GM21528 (cell line): Measurements from ENCODE around the gene BST1.

ENCODE experiments used
- ATAC-seq: cut with Tn5 transposase; IDR thresholded peaks from one replicate; pipeline ENCODE4 v1.9.1; 2021; ENCODE audit warnings: mild to moderate bottlenecking, moderate library complexity; ENCODE audit not compliant: unreplicated experiment, low FRiP score

BST1 gene

GRCh38 chr4:15675356-15675755 lies 27.5 kb upstream of the BST1 start:
- no peak for ATAC-seq

GRCh38 chr4:15676039-15676438 lies 26.8 kb upstream of the BST1 start:
- no peak for ATAC-seq

DNA sequence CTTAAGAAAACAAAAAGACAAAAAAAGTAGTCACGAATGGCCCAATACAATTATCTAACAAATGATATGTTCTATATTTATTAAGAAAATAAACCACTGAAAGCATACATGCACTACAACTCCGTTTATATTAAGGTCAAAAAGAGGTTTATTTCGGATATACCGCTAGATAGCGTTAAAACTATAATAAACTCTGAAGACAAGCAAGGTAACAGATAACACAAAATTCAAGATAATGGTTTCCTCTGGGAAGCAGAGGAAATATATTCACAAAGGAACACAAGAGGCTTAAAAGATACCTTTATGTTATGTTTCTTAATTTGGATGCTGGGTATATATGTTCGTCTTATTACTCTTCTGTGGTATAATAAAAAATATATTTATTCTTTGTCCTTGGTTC lies 26.0 kb upstream of the BST1 start:
- no peak for ATAC-seq

- ATAC-seq = no peak
These were observed 25.3 kb upstream of the BST1 start for GRCh38 chr4:15677507-15677988.

DNA sequence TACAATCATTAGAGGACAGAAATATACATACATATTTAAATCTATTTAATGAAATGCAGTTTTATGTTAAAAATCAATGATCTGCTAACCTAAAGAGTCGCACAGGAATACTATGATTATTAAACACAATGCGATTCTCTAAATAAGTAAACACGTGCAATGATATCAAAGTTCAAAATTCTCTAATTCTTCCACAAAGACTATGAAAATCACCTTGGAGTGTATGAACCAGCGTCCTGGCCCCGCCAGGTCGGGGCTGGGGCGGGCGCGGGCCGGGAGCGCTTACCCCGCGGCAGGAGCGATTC lies 21.8 kb upstream of the BST1 start:
- ATAC-seq = no peak

- peak; percentile 91 for ATAC-seq
These were observed 21.3 kb upstream of the BST1 start, which contains the start of gene FAM200B for GRCh38 chr4:15681372-15682241. Gene FAM200B, plus strand, starts transcription at chr4:15681827. Its CDS starts 5,151 bp downstream, at chr4:15686978.

GRCh38 chr4:15682242-15683142 lies 20.4 kb upstream of the BST1 start:
- ATAC-seq = no peak

GRCh38 chr4:15683143-15683495 lies 19.7 kb upstream of the BST1 start:
- no peak for ATAC-seq

DNA sequence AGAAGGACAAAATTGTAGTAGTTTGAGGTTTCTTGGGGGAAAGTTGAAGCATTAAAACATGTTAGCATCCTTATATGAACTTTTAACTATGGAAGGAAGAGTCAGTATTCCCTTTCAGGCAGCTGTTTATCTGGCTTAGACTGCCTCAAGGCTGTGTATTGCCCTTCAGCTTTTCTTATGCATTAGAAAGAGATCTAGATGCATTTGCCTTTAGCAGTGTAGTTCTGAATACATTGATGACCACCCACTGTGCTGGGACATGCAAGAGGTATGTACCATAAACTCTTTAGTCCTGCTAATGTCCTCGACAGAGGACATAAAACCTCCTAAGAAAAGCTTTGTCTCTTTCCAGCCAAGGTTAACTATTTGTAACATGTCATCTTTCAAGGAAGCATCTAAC lies 18.4 kb upstream of the BST1 start:
- no peak for ATAC-seq

- ATAC-seq = no peak
These were observed 14.8 kb upstream of the BST1 start for GRCh38 chr4:15688051-15688450.

- ATAC-seq = no peak
These were observed 13.3 kb upstream of the BST1 start for GRCh38 chr4:15689540-15689939.

DNA sequence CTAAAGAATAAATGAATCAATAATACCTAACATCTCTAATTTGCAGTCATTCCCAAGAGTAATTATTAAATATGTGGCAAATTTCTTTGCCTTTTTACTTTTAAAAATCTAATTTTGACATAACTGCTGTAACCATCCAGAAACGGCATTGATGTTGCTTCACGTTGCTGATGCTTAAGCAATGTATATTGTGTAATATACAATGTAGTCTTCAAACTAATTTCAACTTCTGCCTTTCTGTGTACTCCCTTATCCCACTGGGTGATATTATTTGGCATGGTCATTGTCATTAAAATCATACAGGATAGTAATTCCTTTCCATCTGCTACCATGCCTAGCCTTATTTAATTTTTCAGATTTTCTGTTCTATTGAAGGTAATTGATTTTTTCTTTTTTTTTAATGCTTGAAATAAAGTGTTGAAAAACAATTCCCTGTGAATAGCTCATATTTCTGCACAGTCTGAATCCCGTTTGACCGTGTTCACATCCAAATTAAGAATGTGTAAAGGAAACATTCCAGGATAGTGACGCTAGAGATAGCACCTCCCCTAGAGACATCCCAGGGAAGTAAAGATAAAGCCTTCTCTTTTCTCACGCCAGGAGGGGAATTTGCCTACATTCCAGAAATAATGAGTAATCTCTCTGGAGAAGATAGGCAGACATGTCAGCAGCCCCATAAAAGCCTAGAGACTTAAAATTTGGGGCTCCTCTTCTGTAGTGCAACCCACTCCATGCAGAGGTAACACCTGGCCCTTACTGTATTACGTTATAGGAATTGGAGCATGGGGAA lies 12.7 kb upstream of the BST1 start:
- ATAC-seq = no peak

DNA sequence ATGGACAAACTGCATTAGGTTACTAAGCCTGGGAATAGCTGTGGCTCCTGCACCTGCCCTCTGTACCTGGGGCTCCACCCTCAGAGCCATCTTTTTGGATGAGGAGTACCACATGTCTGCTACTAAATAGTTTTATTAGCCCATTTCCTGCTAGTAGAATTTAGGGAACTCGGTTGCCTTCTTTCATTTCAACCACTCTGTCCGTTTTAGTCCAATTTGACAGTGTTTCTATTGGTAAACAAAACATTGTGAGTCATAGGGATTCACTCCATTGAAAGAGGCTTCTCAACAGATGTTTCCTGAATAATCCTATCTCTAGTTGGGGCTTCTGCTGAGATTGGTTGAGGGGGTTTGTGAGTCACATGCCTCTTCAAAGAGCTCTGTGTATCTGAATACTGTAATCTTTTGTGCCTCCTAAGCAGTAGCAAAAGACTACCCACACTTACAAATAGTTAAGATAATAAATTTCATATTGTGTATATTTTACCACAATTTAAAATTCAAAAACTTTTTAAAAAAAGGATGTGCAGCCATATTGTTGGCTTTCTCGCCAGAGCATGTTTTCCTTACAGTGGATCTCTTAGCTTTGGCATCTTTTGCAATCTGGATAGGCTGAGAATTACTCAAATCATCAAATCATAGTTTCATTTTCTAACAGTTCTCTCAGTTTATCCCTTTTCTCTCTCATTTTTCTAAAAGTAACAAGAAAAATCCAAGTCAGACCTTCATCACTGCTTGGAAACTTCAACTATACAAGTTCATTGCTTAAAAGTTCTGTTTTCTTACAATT lies 11.3 kb upstream of the BST1 start:
- ATAC-seq = no peak

DNA sequence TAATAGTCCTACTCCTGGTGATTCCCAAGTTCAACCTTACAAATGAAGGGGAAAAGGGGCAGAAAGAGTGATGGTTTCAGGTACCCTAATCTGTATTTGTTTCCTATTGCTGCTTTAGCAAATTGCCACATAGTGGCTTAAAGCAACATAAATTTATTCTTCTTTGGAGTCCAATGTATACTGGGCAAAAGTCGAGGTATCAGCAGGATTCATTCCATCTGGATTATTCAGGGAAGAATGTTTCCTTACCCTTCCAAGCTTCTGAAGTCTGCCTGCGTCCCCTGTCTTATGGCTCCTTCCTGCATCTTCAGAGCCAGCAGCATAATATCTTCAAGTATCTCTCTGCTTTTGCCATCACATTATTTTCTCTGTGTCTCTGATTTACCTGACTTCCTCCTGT lies 10.3 kb upstream of the BST1 start:
- ATAC-seq = no peak

DNA sequence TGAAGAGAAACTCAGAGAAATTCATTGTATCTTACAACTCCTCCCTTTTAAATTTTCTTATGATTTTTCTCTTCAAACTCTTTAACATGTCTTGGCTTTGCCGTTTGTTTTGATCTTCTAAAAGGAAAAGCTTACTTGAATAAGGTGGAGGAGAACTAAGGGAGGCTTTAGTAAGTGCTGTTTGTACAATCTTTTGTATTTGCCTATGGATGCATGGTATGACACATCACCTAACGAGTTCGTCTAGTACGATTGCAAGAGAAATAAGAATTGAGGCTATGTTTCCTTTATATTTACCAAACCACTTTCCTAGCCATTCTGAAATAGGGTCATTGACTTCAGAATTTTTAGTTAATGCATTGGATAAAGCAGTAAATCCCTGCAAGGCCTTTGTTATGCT lies 8.4 kb upstream of the BST1 start:
- no peak for ATAC-seq

GRCh38 chr4:15695240-15695699 lies 7.6 kb upstream of the BST1 start:
- no peak for ATAC-seq

DNA sequence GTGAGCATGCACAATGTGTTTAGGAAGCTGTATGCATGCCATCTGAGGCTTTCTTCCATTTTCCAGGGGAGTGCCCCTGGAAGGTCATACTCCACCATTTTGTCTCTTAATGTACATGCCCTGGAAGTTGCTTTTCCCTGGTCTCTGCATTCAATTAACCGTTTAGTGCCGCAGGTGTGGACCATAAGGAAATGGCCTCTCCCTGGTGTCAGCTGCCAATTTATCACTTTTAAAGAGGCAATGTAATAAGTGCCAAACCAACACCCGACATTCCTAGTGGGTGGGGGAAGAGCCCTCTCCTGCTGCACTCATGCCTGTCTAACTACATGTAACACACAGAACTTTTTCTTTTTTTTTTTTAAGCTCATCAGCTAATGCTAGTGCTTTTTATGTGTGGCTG lies 7.1 kb upstream of the BST1 start:
- ATAC-seq = no peak

- no peak for ATAC-seq
These were observed 6.0 kb upstream of the BST1 start for GRCh38 chr4:15696866-15697265.

DNA sequence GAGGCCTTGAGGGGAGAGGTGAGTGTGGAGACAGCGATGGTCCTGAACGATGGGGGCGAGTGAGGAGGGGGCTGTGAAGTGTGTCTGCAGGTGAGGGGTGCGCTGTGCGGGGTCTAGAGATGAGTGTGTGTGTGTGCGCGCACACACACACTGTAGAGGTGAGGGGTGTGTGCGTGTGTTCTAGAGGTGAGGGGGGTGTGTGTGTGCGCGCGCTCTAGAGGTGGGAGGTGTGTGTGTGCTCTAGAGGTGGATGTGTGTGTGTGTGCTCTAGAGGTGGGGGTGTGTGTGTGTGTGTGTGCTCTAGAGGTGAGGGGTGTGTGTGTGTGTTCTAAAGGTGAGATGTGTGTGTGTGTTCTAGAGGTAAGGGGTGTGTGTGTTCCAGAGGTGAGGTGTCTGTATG lies 574 bp downstream of the BST1 start:
- no peak for ATAC-seq

DNA sequence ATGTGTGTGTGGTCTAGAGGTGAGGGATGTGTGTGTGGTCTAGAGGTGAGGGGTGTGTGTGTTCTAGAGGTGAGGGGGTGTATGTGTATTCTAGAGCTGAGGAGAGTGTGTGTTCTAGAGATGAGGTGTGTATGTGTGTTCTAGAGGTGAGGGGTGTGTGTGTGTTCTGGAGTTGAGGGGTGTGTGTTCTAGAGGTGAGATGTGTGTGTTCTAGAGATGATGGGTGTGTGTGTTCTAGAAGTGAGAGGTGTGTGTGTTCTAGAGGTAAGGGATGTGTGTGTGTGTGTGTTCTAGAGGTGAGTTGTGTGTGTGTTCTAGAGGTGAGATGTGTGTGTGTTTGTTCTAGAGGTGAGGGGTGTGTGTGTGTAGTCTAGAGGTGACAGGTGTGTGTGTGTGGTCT lies 1.3 kb downstream of the BST1 start:
- ATAC-seq = no peak
